A673 (cell line): ENCODE results near the gene TNFAIP3.

Experiments used
- CTCF ChIP-seq: fragments of 300-800, 200-600 bp; sonication (generic); conservative IDR thresholded peaks from 2 replicates; pipeline ENCODE4 v1.5.1; 2017; ENCODE audit warnings: low read depth, mild to moderate bottlenecking, antibody characterized with exemption, low read length, moderate library complexity, mixed read lengths
- EZH2 ChIP-seq: fragments of 200-600 bp; sonication (generic); IDR thresholded peaks from 2 replicates; pipeline ENCODE4 v1.6.1; 2017; ENCODE audit warnings: borderline replicate concordance, low read depth, mild to moderate bottlenecking, mixed read lengths, antibody characterized with exemption, low read length; ENCODE audit not compliant: poor library complexity, severe bottlenecking

DNA sequence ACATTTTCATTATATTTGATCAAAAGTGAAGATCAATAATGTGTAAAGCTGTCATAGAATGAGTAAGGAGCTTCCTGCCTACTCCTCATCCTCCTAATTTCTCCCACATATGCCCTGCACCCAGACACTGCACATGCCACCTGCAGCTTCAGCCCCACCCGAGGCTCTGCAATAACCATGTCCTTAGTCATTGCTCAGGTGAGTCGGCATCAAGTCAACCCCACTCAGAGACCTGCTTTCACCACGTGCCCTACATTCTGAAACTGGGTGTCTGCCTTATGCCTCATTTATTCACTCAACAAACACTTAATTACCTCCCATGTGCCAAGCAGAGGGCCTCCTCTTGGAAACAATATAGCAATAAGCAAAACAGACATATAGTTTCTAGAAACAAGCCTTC is 15.4 kb upstream of the TNFAIP3 start:
- no peak for TF ChIP-seq EZH2
- no peak for TF ChIP-seq CTCF
